22Rv1 (cell line): ENCODE results near the gene AHCYL1.

Experiments
- CTCF ChIP-seq: fragments of 450-650 bp; IDR thresholded peaks from 2 replicates; pipeline ENCODE4 v1.5.1; 2017; ENCODE audit warnings: mild to moderate bottlenecking
- ZFX ChIP-seq: fragments of 450-650 bp; IDR thresholded peaks from 2 replicates; pipeline ENCODE4 v1.6.1; 2017; ENCODE audit warnings: antibody characterized with exemption, borderline replicate concordance

- TF ChIP-seq CTCF (no peak), ZFX (no peak)
Observed at GRCh38 chr1:109974191-109974590, 10.4 kb upstream of the AHCYL1 start.
